NCI-H524 (cell line): ENCODE data around the gene PTPRCAP.
"Not testable (repeated sequence)": the region's sequence is repeated elsewhere in the genome, so short reads cannot be mapped to it uniquely, and the experiment has no call there.

ENCODE experiments used
- DNase-seq, 2 experiments: peaks; one replicate each; lab custom pipeline; 2025; lab: John Stamatoyannopoulos, UW

Gene PTPRCAP

GRCh38 chr11:67409261-67409666 lies 28.2 kb downstream of the PTPRCAP start:
- no peak for DNase-seq

- no peak for DNase-seq
These were observed 28.9 kb downstream of the PTPRCAP start for GRCh38 chr11:67408437-67409200.

GRCh38 chr11:67407688-67408163 lies 29.8 kb downstream of the PTPRCAP start:
- DNase-seq: no peak

- DNase-seq: peak in 1 of 2 experiments; percentile 27
These were observed 30.4 kb downstream of the PTPRCAP start for GRCh38 chr11:67406969-67407687.

GRCh38 chr11:67406420-67406968 lies 31.0 kb downstream of the PTPRCAP start:
- DNase-seq: no peak

- no peak for DNase-seq
These were observed 31.7 kb downstream of the PTPRCAP start for GRCh38 chr11:67405688-67406339.

GRCh38 chr11:67405196-67405567 lies 32.3 kb downstream of the PTPRCAP start:
- no peak for DNase-seq

- DNase-seq: no peak
These were observed 32.8 kb downstream of the PTPRCAP start for GRCh38 chr11:67404515-67405195.

GRCh38 chr11:67403085-67403484 lies 34.4 kb downstream of the PTPRCAP start:
- not testable (repeated sequence) for DNase-seq

GRCh38 chr11:67402192-67402839 lies 35.2 kb downstream of the PTPRCAP start:
- not testable (repeated sequence) for DNase-seq

GRCh38 chr11:67401495-67402191 lies 35.8 kb downstream of the PTPRCAP start, which contains the start of gene PPP1CA:
PPP1CA (minus strand) TSS chr11:67401858; CDS start chr11:67401782, 76 bp downstream.
- DNase-seq: peak; percentile 71 to 78

GRCh38 chr11:67400942-67401494 lies 36.5 kb downstream of the PTPRCAP start:
- DNase-seq: no peak

GRCh38 chr11:67400251-67400941 lies 37.1 kb downstream of the PTPRCAP start:
- no peak for DNase-seq

- no peak for DNase-seq
These were observed 38.6 kb downstream of the PTPRCAP start for GRCh38 chr11:67398661-67399563.

GRCh38 chr11:67397986-67398660 lies 39.4 kb downstream of the PTPRCAP start:
- DNase-seq: no peak

GRCh38 chr11:67397536-67397935 lies 39.9 kb downstream of the PTPRCAP start:
- no peak for DNase-seq

GRCh38 chr11:67396587-67397389 lies 40.7 kb downstream of the PTPRCAP start:
- no peak for DNase-seq
